Naive thymus-derived CD4-positive, alpha-beta T cell (primary cell): ENCODE data around the gene IRF2. TPM values are rescaled to one million over a fixed set of nuclear protein-coding genes. Genes with fewer than 3 reads are reported as not detected.

ENCODE experiments used
- ATAC-seq: fragments of 150-1000 bp; cut with Tn5 transposase; 2 replicates; pipeline ENCODE4 v1.10.0; 2021; ENCODE audit warnings: mild to moderate bottlenecking, moderate library complexity
- CTCF ChIA-PET: fragments of 350-600 bp; sonication (Branson Sonifier 250); formaldehyde crosslinking; loops from one replicate; lab custom pipeline; 2021; ENCODE audit warnings: antibody characterized with exemption; lab: Charles Lee
- POLR2A ChIA-PET: fragments of 350-600 bp; sonication (Branson Sonifier 250); formaldehyde crosslinking; loops from one replicate; lab custom pipeline; 2021; ENCODE audit warnings: antibody characterized with exemption, inconsistent platforms; lab: Charles Lee
- DNase-seq, 9 donors: peaks; one replicate each; pipeline versions ENCODE4 v3.0.0 to v3.0.0-alpha.2; 2020 to 2022; ENCODE audit warnings: mixed read lengths in 1 of 9
- H3K27ac ChIP-seq: one replicate; pipeline ENCODE4 v1.7.0; 2013; ENCODE audit warnings: mild to moderate bottlenecking, low read depth, low read length, moderate library complexity
- H3K27me3 ChIP-seq, 2 donors: one replicate each; pipeline ENCODE4 v1.7.0; 2013; ENCODE audit warnings: low read length in 2 of 2, mild to moderate bottlenecking in 2 of 2, moderate library complexity in 2 of 2; ENCODE audit not compliant: control insufficient read depth in 2 of 2, insufficient read depth in 2 of 2
- H3K36me3 ChIP-seq, 3 experiments: 1 replicate in 2 of 3; 2 replicates in 1 of 3; pipeline ENCODE4 v1.7.0; 2013; ENCODE audit warnings: low read length in 3 of 3, mild to moderate bottlenecking in 3 of 3, moderate library complexity in 1 of 3; ENCODE audit not compliant: insufficient read depth in 3 of 3, control insufficient read depth in 2 of 3
- H3K4me1 ChIP-seq, 2 donors: one replicate each; pipeline ENCODE4 v1.7.0; 2013; ENCODE audit warnings: low read length in 2 of 2, mild to moderate bottlenecking in 2 of 2, moderate library complexity in 1 of 2; ENCODE audit not compliant: control insufficient read depth in 2 of 2, insufficient read depth in 2 of 2
- H3K4me3 ChIP-seq: 2 replicates; pipeline ENCODE4 v1.7.0; 2013; ENCODE audit warnings: mild to moderate bottlenecking, low read length
- H3K9me3 ChIP-seq, 3 experiments: 1 replicate in 2 of 3; 2 replicates in 1 of 3; pipeline ENCODE4 v1.7.0; 2013; ENCODE audit warnings: low read length in 3 of 3; ENCODE audit not compliant: control insufficient read depth in 2 of 3
- H3K27ac Mint-ChIP-seq, 9 donors: one replicate each; pipeline ENCODE4 v1.8.0; 2020 to 2022; ENCODE audit warnings: mixed read lengths in 9 of 9, mild to moderate bottlenecking in 8 of 9, moderate library complexity in 5 of 9, inconsistent platforms in 2 of 9
- H3K27me3 Mint-ChIP-seq, 5 donors: one replicate each; pipeline ENCODE4 v1.8.0; 2021 to 2022; ENCODE audit warnings: mixed read lengths in 5 of 5, mild to moderate bottlenecking in 1 of 5
- H3K36me3 Mint-ChIP-seq, 5 donors: one replicate each; pipeline ENCODE4 v1.8.0; 2020 to 2022; ENCODE audit warnings: mixed read lengths in 5 of 5, mild to moderate bottlenecking in 3 of 5, inconsistent platforms in 1 of 5
- H3K4me1 Mint-ChIP-seq, 7 donors: one replicate each; pipeline ENCODE4 v1.8.0; 2020 to 2022; ENCODE audit warnings: mixed read lengths in 7 of 7, mild to moderate bottlenecking in 3 of 7, inconsistent platforms in 1 of 7
- H3K4me3 Mint-ChIP-seq, 10 donors: one replicate each; pipeline ENCODE4 v1.8.0; 2020 to 2022; ENCODE audit warnings: mild to moderate bottlenecking in 10 of 10, mixed read lengths in 10 of 10, moderate library complexity in 6 of 10, inconsistent platforms in 2 of 10
- H3K9me3 Mint-ChIP-seq, 11 donors: one replicate each; pipeline ENCODE4 v1.8.0; 2020 to 2022; ENCODE audit warnings: mixed read lengths in 11 of 11, mild to moderate bottlenecking in 4 of 11, inconsistent platforms in 1 of 11, moderate library complexity in 1 of 11
- intact Hi-C, 2 donors: fragments of 100-400 bp; cut with micrococcal nuclease; formaldehyde crosslinking; loops; one replicate each; pipeline ENCODE4 v1.15.1; 2023
- polyA plus RNA-seq, 2 donors: library from polyadenylated mRNA; unstranded; fragments of 300-500 nt; fragmentation: Illumina TruSeq; gene quantifications; one replicate each; pipeline ENCODE4 v1.2.3, GENCODE V29; 2021
- total RNA-seq, 6 experiments: library from RNA in 5 of 6; stranded (reverse) in 5 of 6; gene quantifications; 1 replicate in 5 of 6; 2 replicates in 1 of 6; pipeline ENCODE4 v1.2.3 and lab custom pipeline; 2021 to 2026

IRF2 gene
- total and polyA plus RNA-seq, 7 experiments from 2014 or later, result 31.2 to 87.0 (median 77.5) TPM

- H3K9me3 ChIP-seq, result no peaks in the 10 kb centered on the region
- peaks cover 0 to 32% (median 12%) of the 10 kb centered on the region in 5 donors for H3K36me3 Mint-ChIP-seq
- CTCF ChIA-PET, result no interaction called here
- peaks cover 64 to 94% (median 85%) of the 10 kb centered on the region in 7 donors for H3K4me1 Mint-ChIP-seq
- no peak overlapping the region for H3K27ac ChIP-seq
- DNase-seq, result no peak
- intact Hi-C loops, result loop anchor here in 1 of 2 donors (2.0 kb wide), 1 partner anchor 43 kb away; no protein-coding TSS in a partner anchor
- POLR2A ChIA-PET, result no interaction called here
- no peaks in the 10 kb centered on the region for H3K27me3 Mint-ChIP-seq
- no peak for ATAC-seq
- H3K27ac Mint-ChIP-seq, result peak overlapping the region in 5 of 9 donors; percentile 7 to 90 (median 55)
- no peak overlapping the region for H3K4me3 Mint-ChIP-seq
- H3K9me3 Mint-ChIP-seq, result peaks cover 0 to 7% (median 0%) of the 10 kb centered on the region in 11 donors
- H3K36me3 ChIP-seq, result no peaks in the 10 kb centered on the region
- H3K4me3 ChIP-seq, result no peak overlapping the region
- no peaks in the 10 kb centered on the region for H3K27me3 ChIP-seq
- H3K4me1 ChIP-seq, result peaks cover 11 to 12% of the 10 kb centered on the region in 2 donors
Observed at GRCh38 chr4:184463856-184464255, 10.5 kb downstream of the IRF2 start.

- ChIA-PET CTCF (no interaction called here), POLR2A (interaction anchor here (1.3 to 1.8 kb wide), 2 partner anchors 11 to 74 kb away, joined by 3 to 7 read pairs; partner anchors contain the start of gene IRF2)
- H3K27me3 ChIP-seq, result no peaks in the 10 kb centered on the region
- H3K36me3 Mint-ChIP-seq, result peaks cover 2 to 28% (median 12%) of the 10 kb centered on the region in 5 donors
- peaks cover 66 to 94% (median 85%) of the 10 kb centered on the region in 7 donors for H3K4me1 Mint-ChIP-seq
- H3K4me1 ChIP-seq, result peaks cover 12 to 16% of the 10 kb centered on the region in 2 donors
- intact Hi-C loops, result loop anchor here in 1 of 2 donors (2.0 kb wide), 1 partner anchor 42 kb away; no protein-coding TSS in a partner anchor
- ATAC-seq (no peak), DNase-seq (no peak)
- H3K27ac Mint-ChIP-seq, result peak overlapping the region in 5 of 9 donors; percentile 5 to 86 (median 51)
- no peaks in the 10 kb centered on the region for H3K36me3 ChIP-seq
- H3K4me3 Mint-ChIP-seq, result no peak overlapping the region
- peaks cover 0 to 7% (median 0%) of the 10 kb centered on the region in 11 donors for H3K9me3 Mint-ChIP-seq
- H3K9me3 ChIP-seq, result no peaks in the 10 kb centered on the region
- H3K4me3 ChIP-seq, result no peak overlapping the region
- no peaks in the 10 kb centered on the region for H3K27me3 Mint-ChIP-seq
- no peak overlapping the region for H3K27ac ChIP-seq
Observed at GRCh38 chr4:184463158-184463557, 11.2 kb downstream of the IRF2 start.

GRCh38 chr4:184462724-184463123 is 11.6 kb downstream of the IRF2 start:
- no peak for ATAC-seq
- Histone ChIP-seq H3K36me3 (no peaks in the 10 kb centered on the region), H3K4me1 (peaks cover 12 to 16% of the 10 kb centered on the region in 2 donors), H3K4me3 (no peak overlapping the region), H3K9me3 (no peaks in the 10 kb centered on the region), H3K27ac (no peak overlapping the region), H3K27me3 (no peaks in the 10 kb centered on the region)
- POLR2A ChIA-PET, result interaction anchor here (0.7 to 1.8 kb wide), 3 partner anchors 12 to 706 kb away, joined by 3 to 7 read pairs (median 3); partner anchors contain the start of gene IRF2
- CTCF ChIA-PET, result interaction anchor here (0.8 to 1.1 kb wide), 2 partner anchors 74 to 199 kb away, joined by 3 to 4 read pairs; no protein-coding TSS in a partner anchor
- H3K27ac Mint-ChIP-seq, result peak overlapping the region in 6 of 9 donors; percentile 25 to 86 (median 64)
- DNase-seq, result no peak
- intact Hi-C loops, result loop anchor here in 1 of 2 donors (2.0 kb wide), 1 partner anchor 42 kb away; no protein-coding TSS in a partner anchor
- H3K27me3 Mint-ChIP-seq, result no peaks in the 10 kb centered on the region
- H3K4me1 Mint-ChIP-seq, result peaks cover 69 to 94% (median 85%) of the 10 kb centered on the region in 7 donors
- peaks cover 3 to 26% (median 13%) of the 10 kb centered on the region in 5 donors for H3K36me3 Mint-ChIP-seq
- H3K9me3 Mint-ChIP-seq, result peaks cover 0 to 7% (median 0%) of the 10 kb centered on the region in 11 donors
- no peak overlapping the region for H3K4me3 Mint-ChIP-seq

- POLR2A ChIA-PET, result interaction anchor here (0.6 to 1.8 kb wide), 5 partner anchors 12 to 707 kb away, joined by 3 to 7 read pairs (median 3); partner anchors contain the start of gene IRF2
- Histone ChIP-seq H3K4me1 (peaks cover 12 to 16% of the 10 kb centered on the region in 2 donors), H3K27me3 (no peaks in the 10 kb centered on the region), H3K9me3 (no peaks in the 10 kb centered on the region), H3K36me3 (no peaks in the 10 kb centered on the region), H3K27ac (no peak overlapping the region), H3K4me3 (no peak overlapping the region)
- CTCF ChIA-PET, result interaction anchor here (0.8 to 1.1 kb wide), 2 partner anchors 75 to 198 kb away, joined by 3 to 4 read pairs; no protein-coding TSS in a partner anchor
- peaks cover 0 to 24% (median 6%) of the 10 kb centered on the region in 5 donors for H3K36me3 Mint-ChIP-seq
- H3K9me3 Mint-ChIP-seq, result peaks cover 0 to 7% (median 0%) of the 10 kb centered on the region in 11 donors
- peak overlapping the region in 8 of 9 donors; percentile 15 to 86 (median 74) for H3K27ac Mint-ChIP-seq
- DNase-seq (no peak), ATAC-seq (no peak)
- H3K4me1 Mint-ChIP-seq, result peaks cover 66 to 94% (median 85%) of the 10 kb centered on the region in 7 donors
- peak overlapping the region in 8 of 10 donors; percentile 1 to 53 (median 28) for H3K4me3 Mint-ChIP-seq
- H3K27me3 Mint-ChIP-seq, result no peaks in the 10 kb centered on the region
- intact Hi-C loops, result loop anchor here (1.0 to 2.0 kb wide), 3 partner anchors 9 to 41 kb away; partner anchors contain the start of gene IRF2 (in 1 of the 2)
Observed at GRCh38 chr4:184461711-184462441, 12.5 kb downstream of the IRF2 start.

- CTCF ChIA-PET, result no interaction called here
- peak overlapping the region; percentile 30 for H3K27ac ChIP-seq
- Mint-ChIP-seq H3K27ac (peak overlapping the region in 7 of 9 donors; percentile 55 to 91 (median 84)), H3K4me3 (peak overlapping the region in 9 of 10 donors; percentile 6 to 75 (median 53)), H3K27me3 (no peaks in the 10 kb centered on the region), H3K9me3 (peaks cover 0 to 7% (median 0%) of the 10 kb centered on the region in 11 donors), H3K4me1 (peaks cover 70 to 98% (median 84%) of the 10 kb centered on the region in 7 donors), H3K36me3 (peaks cover 0 to 28% (median 6%) of the 10 kb centered on the region in 5 donors)
- no peak overlapping the region for H3K4me3 ChIP-seq
- ATAC-seq, result peak; percentile 56
- POLR2A ChIA-PET, result interaction anchor here (0.6 kb wide), 1 partner anchor 193 kb away, joined by 4 read pairs; no protein-coding TSS in a partner anchor
- DNase-seq, result no peak
- H3K9me3 ChIP-seq, result no peaks in the 10 kb centered on the region
- peaks cover 12 to 16% of the 10 kb centered on the region in 2 donors for H3K4me1 ChIP-seq
- H3K27me3 ChIP-seq, result no peaks in the 10 kb centered on the region
- peaks cover 0 to 6% (median 0%) of the 10 kb centered on the region in 3 experiments for H3K36me3 ChIP-seq
- intact Hi-C loops, result loop anchor here in 1 of 2 donors (1.0 kb wide), 2 partner anchors 7 to 14 kb away; partner anchors contain the start of gene IRF2
Observed at GRCh38 chr4:184460499-184461285, 13.7 kb downstream of the IRF2 start.
